GM12875 (cell line): ENCODE data around the gene RACGAP1.
A peak's percentile ranks its signal among the peaks of the same experiment; 100 is the strongest.

ENCODE experiments used
- H3K4me3 ChIP-seq: one replicate; pipeline ENCODE4 v1.5.1; 2011; ENCODE audit warnings: low read depth, low read length, control low read depth
- TF ChIP-seq, protein P1 (sequence below): IDR thresholded peaks from 2 replicates; pipeline ENCODE4 v1.5.1; 2011; ENCODE audit warnings: low read depth, mild to moderate bottlenecking, control low read depth, inconsistent platforms, low read length, moderate library complexity, borderline replicate concordance; ENCODE audit not compliant: insufficient read depth

RACGAP1 gene

DNA sequence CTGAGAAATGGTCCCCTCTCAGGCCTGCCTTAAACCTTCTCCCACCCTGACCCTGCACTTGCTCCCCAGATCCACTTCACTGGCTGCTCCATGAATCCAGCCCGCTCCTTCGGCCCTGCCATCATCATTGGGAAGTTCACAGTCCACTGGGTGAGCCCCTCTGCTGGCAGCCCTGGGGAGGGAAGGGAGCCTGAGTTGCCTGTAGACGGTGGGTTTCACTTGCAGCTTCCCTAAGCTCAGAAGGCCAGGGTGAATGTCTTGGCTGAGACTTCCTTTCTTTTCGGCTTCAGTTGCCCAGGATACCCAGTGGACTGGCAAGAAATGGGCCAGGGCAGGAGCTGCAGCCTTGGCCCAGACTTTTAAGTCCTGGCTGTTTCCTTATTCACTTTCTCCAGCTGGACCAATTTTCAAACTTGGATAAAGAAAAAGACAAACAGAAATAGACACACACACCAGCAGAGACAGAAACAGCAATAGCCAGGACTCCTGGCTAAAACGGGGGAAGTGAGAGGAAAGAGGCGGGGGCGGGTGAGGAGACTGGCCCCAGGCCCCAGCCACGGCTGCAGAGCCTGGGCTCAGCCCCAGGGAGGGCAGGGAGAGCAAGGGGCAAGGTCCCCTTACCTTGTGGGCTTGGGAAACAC, 50.5 kb downstream of the RACGAP1 start:
- TF ChIP-seq, protein P1, sequence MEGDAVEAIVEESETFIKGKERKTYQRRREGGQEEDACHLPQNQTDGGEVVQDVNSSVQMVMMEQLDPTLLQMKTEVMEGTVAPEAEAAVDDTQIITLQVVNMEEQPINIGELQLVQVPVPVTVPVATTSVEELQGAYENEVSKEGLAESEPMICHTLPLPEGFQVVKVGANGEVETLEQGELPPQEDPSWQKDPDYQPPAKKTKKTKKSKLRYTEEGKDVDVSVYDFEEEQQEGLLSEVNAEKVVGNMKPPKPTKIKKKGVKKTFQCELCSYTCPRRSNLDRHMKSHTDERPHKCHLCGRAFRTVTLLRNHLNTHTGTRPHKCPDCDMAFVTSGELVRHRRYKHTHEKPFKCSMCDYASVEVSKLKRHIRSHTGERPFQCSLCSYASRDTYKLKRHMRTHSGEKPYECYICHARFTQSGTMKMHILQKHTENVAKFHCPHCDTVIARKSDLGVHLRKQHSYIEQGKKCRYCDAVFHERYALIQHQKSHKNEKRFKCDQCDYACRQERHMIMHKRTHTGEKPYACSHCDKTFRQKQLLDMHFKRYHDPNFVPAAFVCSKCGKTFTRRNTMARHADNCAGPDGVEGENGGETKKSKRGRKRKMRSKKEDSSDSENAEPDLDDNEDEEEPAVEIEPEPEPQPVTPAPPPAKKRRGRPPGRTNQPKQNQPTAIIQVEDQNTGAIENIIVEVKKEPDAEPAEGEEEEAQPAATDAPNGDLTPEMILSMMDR: no peak
- H3K4me3 ChIP-seq: no peak overlapping the region

GRCh38 chr12:49974231-49974675, 51.0 kb downstream of the RACGAP1 start:
- TF ChIP-seq, protein P1: 0 out of 2 replicates have a peak, but pooled peaks have one; percentile 4

GRCh38 chr12:49973361-49973830, 51.9 kb downstream of the RACGAP1 start:
- no peak overlapping the region for H3K4me3 ChIP-seq
- TF ChIP-seq, protein P1: no peak

More at GRCh38 chr12:49974231-49974675, 51.0 kb downstream of the RACGAP1 start:
- no peak overlapping the region for H3K4me3 ChIP-seq

DNA sequence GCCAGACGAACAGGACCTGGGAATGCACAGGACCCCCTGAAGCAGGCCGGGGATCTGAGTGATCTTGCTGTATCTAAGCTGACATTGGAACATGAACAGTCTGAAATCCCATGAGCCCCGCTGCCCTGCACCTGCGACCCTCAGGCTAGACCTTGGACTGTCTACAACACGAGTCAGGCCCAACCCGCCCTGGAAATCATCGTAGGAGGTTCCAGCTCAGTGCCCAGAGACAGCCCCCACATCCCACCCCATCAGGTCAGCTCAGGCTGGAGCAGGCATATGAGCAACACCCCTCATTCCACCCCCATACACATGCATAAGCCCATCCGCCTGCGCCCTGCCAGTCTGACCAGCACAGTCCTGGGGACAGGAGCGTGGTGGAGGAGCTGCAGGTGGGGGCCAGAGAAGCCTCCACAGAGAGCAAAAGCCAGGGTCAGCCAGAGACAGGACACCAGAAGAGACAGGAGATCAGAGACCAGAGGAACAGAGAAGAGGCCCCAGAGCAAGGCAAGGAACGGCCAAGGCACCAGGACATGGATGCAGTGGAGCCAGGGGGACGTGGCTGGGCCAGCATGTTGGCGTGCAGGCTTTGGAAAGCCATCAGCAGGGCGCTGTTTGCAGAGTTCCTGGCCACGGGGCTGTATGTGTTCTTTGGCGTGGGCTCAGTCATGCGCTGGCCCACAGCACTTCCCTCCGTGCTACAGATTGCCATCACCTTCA, 52.5 kb downstream of the RACGAP1 start, which contains the start of gene AQP6:
AQP6 (plus strand) TSS at position 307 of the 720 bp plus-strand sequence; CDS start at position 534, 227 bp downstream.
- no peak within 1 kb of the TSS for H3K4me3 ChIP-seq
- TF ChIP-seq, protein P1: no peak

DNA sequence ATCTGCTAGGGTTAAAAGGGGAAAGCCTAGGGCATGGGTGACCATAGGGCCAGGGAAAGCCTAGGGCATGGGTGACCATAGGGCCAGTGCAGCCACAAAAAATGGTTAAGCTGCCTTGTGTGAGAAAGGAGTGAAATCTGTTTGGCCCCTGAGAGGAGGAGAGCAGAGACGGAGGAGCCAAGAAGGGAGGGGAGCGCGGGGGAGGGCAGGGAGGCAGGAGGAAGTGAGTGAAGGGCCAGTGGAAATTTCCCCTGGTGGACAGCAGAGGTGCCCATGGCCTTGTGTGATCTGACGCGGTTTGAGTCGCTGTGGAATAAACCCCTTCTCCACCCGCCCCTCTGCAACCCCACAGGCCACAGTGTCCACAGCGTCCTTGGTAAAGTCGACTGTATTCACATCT, 53.2 kb downstream of the RACGAP1 start:
- no peak overlapping the region for H3K4me3 ChIP-seq
- TF ChIP-seq, protein P1: no peak

- TF ChIP-seq, protein P1: no peak
Observed at GRCh38 chr12:49971141-49971540, 54.2 kb downstream of the RACGAP1 start.

More at GRCh38 chr12:49971141-49971540, 54.2 kb downstream of the RACGAP1 start:
- H3K4me3 ChIP-seq: no peak overlapping the region
